GM19455 (cell line): ENCODE measurements around the gene OGA.
A peak's percentile ranks its signal among the peaks of the same experiment; 100 is the strongest.

ENCODE experiments used
- ATAC-seq: cut with Tn5 transposase; IDR thresholded peaks from one replicate; pipeline ENCODE4 v1.9.1; 2021; ENCODE audit not compliant: unreplicated experiment

Gene OGA

DNA sequence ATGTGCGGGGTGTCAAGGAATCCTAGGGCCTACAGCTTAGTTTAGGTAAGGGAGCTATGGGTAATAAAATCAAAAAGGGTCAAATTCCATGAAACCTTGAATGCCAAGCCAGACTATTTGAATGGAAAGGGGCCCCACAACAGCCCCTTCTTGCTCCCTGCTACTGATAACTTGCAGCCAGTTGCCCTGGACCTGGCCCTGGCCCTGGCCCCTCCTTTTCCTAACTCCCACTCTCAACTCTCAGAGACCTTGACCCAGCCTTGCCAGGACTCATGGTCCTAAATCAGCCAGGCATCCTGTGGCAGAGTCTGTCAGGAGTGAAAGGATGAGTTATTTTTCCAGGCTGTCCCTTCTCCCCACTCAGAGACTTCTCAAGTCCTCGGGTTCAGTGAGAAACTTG, 19.5 kb upstream of the OGA start:
- no peak for ATAC-seq

DNA sequence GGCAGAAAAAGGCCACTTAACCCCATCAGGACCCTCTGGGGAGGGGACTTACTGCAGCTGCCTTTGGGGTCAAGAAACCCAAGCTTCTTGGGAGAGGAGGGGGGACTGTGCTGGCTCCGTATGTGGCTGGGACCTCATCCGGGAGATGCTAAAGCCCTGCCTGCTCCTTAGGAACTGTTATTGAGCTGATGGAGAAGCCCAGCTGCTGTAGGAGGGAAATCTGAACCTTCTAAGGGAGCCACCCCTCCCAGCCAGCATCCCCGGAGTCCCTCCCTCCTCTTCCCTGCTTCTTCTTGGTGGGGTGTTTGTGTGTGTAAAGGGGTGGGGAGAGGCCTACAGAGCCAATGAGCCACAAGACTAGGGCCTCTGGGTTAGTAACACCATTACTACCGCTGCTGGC, 17.1 kb upstream of the OGA start:
- ATAC-seq = no peak

- ATAC-seq = no peak
Observed at GRCh38 chr10:101834341-101834740, 16.1 kb upstream of the OGA start.

GRCh38 chr10:101833466-101833865, 15.2 kb upstream of the OGA start:
- no peak for ATAC-seq

DNA sequence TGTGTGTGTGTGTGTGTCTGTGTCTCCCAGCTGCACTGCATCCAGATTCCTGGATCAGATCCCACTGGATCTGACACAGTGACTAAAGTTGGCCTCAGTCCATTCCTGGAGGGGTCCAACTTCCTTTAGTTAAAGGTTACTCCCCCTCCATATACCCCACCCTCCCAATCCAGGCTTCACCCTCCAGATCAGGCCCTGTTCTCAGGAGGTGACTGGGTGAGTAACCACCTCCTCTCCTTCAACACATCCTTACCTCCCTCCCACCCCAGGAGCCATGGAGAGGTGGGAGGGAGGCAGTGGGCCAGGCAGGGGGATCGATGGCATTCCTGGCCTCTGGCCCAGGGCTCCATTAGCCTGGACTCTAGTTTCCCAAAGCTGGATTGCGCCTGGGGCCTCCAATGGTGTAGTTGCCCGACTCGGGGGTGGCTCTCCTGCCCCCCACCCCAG, 14.1 kb upstream of the OGA start:
- no peak for ATAC-seq

- ATAC-seq = no peak
Observed at GRCh38 chr10:101831169-101831811, 13.0 kb upstream of the OGA start.

- peak; percentile 62 for ATAC-seq
Observed at GRCh38 chr10:101830322-101831168, 12.3 kb upstream of the OGA start.

DNA sequence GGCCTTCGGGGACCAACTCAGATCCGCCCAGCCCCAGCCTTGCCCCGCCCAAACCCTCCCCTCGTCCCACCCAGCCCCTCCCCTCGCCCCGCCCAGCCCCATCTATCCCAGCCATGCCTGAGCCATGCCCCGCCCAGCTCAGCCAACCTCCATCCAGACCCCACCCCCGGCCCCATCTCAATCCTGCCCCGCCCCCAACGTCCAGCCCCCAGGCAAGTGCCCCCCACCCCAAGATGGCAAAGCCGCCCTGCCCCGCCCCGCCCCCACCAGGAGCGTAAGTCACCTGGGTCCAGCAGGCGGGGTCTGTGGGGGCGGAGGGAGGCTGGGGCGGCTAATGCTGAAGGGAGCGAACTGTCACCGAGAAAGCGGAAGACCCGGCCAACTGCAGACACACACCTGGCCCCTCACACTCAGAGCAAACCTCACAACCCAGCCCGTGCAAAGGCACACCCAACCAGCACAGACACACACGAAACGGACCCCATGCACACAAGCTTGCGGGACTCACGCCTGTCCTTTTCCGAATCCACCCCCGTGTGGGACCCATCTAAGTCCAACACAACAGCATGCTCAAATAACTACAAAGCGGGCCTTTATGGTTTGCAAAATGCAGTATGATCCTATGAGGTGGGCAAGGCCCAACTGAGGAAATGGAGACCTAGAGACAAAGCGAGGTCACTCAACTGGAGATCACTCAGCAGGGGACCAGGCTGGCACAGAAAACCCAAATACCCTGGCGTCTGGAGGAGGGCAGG, 11.5 kb upstream of the OGA start:
- ATAC-seq = peak; percentile 27

DNA sequence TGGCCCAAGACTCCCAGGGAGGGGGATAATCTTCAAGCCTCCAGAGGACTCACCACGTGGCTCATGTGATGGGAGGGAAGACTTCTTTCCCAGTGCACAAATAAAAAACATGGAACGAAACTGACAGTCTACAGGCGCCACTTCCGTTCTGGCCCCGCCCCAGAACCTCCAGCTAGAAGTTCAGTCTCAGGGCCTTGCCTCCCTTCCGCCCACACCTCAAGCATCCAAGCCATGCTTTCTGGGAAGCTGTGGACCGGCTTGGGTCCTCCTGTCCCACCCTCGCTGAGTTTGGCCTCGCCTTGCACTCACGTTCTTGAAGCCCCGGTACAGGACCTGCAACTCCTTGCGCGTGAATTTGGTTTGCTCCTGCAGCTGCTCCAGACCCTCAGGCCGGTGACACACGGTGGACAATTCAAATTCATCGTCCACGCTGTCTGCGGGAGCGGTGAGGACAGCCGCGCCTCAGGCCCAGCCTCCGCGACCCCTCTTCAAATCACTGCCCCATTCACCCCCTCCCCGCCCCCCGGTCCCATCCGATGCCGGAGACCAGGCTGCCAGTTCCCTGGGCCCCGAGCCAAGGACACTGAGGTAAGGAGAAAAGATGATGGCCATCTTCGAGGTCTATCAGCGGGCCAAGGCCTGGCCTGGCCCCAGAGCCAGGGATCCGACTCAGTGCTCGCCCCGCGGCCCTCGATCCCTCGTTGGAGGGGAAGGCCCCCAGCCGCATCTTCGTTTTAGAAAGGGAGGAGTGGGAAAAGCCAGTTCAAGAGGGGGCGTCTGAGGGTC, 10.7 kb upstream of the OGA start:
- ATAC-seq = no peak

GRCh38 chr10:101827919-101828600, 9.8 kb upstream of the OGA start:
- ATAC-seq = no peak

DNA sequence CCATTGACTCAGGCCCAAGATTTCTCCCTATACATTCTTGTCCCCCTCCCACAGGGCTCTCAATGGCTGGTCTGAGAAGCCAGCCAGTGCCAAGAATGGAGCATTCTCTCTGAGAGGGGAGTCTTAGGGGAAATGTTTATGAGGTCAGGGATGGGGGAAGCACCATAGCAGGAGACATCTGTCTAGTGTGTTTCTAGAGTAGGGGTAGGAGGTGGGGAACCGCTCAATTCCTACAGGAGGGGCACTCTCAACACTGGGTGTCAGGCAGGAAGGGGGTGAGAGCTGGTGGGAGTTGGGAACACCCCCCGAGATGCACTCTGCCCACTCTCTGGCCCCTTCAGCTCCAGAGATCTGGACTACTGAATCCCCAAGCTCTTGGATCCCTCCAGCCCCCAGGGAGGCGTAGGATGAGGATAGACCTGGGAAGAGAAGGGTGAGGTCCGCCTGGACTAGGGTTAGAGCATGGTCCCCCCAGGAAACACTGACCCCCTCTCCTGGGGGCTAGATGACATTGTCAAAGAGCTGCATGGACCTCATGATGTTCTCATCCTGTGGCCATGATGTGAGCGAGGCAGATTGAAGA, 8.7 kb upstream of the OGA start:
- no peak for ATAC-seq

GRCh38 chr10:101824736-101825135, 6.5 kb upstream of the OGA start:
- no peak for ATAC-seq

- ATAC-seq = peak; percentile 25
Observed at GRCh38 chr10:101818872-101819633, 809 bp upstream of the OGA start.

- peak; percentile 11 for ATAC-seq
Observed at GRCh38 chr10:101817337-101818118, 716 bp downstream of the OGA start.

GRCh38 chr10:101816913-101817336, 1.3 kb downstream of the OGA start:
- ATAC-seq = no peak

- no peak for ATAC-seq
Observed at GRCh38 chr10:101816376-101816775, 1.9 kb downstream of the OGA start.

DNA sequence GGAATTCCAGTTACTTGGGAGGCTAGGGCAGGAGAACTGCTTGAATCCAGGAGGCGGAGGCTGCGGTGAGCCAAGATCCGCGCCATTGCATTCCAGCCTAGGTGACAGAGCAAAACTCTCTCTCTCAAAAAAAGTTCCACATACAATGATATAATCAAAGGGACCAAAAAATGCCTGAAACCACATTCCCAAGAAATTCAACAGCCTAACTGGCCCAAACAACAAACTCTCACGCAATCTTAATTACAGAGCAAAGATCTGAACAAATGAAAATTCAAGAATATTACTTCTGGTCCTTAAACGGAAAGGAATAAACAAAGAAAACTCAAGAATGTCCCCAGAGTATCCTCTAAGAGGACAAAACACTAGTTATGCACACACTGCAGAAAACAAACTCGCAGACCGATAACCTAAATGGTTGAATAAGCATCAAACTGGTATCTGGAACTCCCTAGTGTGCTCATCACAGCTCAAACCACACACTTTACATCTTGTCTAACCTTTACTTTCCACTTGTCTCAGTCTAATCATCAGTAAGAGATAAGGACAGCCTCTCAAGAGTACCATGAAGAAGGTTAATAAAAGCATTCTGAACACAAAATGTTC, 3.7 kb downstream of the OGA start:
- ATAC-seq = no peak

DNA sequence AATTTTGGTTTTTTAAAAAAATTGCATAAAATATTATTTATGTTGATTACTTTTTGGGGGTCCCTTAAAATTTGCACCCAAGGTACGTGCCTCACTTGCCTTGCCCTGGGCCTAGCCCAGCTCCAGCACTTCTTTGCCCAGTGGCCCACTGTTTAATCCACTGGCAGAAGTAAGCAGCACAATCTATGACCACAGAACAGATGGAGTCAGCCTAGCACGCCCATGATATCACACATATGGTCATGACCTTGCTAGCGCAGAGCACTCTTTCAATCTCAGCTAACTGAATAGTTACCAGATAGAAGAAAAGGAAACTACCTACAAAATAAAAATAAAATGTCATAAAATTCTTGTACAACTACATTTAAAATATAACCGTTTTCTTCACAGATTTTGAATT, 5.6 kb downstream of the OGA start:
- no peak for ATAC-seq
